NCI-H1694 treated with DMSO at 0.1 percent for 48 hours (cell line): ENCODE data around the gene DPP7.

ENCODE experiments used
- DNase-seq: peaks from one replicate; lab custom pipeline; 2025; lab: John Stamatoyannopoulos, UW

Gene DPP7

DNA sequence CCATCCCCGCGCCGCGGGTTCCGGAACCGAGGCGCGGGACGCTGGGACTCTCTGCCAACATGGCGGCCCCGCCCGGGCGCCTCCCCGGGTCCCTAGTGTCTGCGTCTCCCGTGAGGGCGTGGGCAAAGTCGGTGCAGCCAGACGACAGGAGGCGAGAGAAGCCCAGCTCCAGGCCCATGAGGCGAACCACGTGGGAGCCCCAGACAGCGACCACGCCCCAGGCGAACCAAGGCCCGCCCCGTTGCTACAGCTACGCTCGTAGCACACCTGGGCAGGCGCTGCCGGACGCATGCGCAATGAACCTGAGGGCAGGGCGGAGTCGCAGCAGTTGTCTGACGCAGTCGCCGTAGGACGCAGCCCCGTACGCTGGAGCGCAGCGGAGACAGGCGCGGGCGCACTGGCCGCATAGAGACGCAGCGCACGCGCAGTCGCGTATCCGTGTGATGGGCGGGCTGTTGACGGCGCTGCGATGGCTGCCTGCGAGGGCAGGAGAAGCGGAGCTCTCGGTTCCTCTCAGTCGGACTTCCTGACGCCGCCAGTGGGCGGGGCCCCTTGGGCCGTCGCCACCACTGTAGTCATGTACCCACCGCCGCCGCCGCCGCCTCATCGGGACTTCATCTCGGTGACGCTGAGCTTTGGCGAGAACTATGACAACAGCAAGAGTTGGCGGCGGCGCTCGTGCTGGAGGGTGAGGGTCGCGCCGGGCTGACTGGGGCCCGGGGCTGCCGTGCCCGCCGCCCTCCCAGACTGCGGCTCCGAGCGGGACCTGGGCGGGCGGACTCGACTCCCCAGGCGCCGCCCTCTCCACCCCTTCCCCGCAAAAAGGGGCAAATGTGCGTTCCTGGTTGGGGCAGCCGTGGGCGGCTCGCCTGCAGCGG lies 27.8 kb downstream of the DPP7 start, which contains the start of gene MAN1B1:
TSS of gene MAN1B1 (plus strand) at position 455 of the 878 bp plus-strand sequence. CDS start at position 470, 15 bp downstream.
- peak; percentile 93 for DNase-seq

- no peak for DNase-seq
These were observed 28.5 kb downstream of the DPP7 start for GRCh38 chr9:137085920-137086530.

DNA sequence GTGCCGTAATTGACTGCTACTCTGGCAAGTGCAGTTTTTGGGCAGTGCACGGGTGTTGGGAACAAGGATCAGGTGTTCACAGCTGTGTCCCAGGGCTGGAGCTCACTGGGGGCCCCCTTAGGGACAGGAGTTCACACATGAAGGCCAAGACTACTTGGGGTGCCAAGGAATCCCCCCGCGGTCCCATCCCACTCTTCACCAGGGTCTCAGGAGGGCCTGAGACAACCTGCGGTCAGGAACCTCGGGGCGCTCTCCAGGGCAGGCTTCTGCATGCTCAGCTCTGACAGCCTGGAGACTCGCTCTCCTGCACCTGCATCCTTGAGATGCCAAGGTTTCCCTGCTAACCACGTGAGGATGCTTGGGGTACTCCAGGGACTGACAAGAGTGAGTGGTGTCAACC lies 30.0 kb downstream of the DPP7 start:
- no peak for DNase-seq

DNA sequence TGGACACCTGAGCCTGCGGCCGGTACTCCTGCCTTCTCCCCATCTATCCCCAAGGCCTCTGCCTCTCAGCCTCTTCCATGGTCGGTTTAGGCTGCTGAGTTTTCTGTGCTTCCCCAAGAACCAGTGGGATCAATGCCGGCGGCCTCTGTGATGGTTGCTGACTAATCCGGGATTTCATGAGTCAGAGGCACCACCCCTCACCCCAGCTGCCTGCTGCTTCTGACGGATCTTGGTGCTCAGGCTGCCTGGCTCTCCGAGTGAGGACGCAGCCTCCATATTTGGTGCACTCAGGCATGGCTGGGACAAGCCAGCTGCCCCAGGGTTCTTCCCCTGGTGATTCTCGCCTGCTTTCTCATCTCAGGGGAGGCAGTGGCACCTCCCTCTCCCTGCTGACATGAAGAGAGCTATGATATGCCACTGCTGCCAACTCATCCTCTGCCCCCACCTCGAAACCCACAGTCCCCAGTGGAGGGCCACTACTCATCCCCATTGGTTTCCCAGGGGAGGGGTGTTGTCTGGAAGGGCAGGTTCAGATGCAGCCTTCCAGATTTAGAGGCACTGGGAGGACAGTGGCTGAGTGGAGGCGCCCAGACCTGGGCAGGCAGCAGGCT lies 31.0 kb downstream of the DPP7 start:
- DNase-seq = no peak

DNA sequence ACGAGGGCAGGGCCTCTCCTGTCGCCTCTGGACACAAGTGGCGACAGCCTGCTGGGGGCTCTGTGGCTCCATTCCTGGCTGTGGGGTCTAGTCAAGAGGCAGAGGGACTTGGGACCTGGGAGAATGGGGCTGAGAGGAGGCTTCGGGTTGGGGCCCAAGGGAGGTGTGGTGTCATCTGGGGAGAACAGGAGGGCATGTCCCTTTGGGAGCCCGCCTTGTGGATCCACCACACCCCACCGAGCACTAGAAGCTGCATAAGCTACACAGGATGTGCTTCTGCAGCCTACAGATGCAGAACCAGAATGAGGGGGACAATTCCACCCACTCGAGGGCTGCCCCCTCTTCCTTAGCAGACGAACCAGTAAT lies 31.6 kb downstream of the DPP7 start:
- no peak for DNase-seq

DNA sequence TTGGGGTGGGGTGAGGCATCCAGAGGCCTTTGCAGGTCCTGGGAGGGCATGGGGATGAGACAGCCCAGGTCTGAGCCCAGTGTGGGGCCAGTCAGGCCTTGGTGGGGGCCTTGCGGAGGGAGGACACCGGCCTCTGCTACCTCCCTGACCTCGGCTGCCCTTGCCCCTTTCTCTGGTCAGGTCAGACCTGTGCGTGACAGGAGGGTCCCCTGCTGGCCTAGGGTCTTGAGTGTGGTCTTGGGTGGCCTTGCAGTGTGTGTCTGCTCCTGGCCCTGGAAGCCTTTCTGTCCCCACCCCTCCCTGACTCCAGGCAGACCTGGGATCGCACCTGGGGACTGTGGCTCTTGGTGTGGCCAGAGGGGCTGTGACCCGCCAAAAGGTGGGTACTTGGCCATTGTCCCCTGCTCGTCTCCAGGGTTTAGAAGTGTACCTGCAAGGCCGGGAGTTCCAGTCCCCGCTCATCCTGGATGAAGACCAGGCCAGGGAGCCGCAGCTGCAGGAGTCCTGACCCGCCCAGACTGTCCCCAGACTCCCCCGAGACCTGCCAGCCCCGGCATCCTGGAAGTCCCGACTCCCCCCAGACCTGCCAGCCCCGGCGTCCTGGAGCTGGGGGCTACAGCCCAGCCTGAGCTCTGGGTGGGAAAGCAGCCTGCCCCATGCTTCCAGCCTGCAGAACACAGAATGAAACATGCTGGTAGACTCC lies 32.2 kb downstream of the DPP7 start:
- DNase-seq = no peak

DNA sequence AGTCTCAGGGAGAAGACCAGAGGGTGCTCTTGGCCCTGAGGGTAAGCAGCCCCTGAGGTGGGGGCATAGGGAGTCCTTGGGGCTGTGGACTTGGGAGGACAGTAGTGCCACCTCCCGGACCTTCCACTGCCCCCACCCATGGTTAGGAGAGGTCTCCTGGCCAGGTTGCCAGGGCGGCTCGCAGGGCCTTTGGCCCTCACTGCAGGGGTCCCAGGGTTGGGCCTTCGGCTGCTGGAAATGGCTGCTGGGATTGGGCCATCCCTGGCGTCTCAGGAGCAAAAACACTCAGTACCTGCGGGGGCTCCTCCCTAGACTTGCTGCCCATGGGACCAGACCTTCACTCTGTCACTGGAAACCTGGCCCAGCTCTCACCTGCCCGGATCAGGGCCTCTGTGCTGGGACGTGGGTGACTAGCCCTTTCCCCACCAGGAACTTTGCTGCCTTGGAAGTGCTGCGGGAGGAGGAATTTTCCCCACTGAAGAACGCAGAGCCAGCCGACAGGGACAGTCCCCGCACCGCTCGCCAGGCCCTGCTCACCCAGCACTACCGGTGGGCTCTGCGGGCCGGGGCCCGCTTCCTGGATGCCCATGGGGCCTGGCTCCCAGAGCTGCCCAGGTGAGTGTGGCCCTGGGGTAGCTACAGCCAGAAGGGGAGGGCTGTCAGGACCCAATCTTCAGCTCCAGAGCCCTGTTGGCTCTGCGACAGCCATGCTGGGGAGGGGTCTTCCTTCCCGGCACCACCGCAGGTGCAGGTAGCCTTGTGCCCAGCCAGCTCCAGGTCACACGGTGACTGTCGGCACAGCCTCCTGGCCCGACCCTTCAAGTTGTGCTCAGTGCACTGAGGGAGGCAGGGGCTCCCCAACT lies 34.0 kb downstream of the DPP7 start:
- no peak for DNase-seq

- DNase-seq = no peak
These were observed 35.1 kb downstream of the DPP7 start for GRCh38 chr9:137079401-137079787.

DNA sequence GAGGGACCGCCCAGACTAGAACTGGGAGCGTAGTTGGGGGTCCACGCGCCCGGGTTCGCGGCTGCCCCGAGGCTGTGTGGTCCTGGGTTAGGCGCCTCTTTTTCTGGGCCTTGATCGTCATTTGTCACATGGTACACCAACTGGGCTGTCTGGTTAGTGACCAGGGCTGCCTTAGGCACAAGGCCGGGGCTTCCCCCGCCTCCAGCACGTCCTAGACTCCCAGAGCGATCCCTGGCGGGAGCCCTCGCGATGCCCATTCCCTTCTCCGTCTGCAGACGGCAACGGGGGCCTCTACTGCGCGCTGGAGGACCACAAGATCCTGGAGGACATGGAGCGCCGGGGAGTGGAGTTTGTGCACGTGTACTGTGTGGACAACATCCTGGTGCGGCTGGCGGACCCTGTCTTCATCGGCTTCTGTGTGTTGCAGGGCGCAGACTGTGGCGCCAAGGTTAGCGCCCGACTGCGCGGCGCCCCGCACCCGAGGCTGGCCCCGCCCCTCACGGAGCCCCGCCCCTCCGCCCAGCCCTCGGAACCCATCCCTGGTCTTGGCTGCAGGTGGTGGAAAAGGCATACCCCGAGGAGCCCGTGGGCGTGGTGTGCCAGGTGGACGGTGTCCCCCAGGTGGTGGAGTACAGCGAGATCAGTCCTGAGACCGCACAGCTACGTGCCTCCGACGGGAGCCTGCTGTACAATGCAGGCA lies 35.7 kb downstream of the DPP7 start:
- DNase-seq = no peak

GRCh38 chr9:137077758-137078693 lies 36.5 kb downstream of the DPP7 start:
- DNase-seq = no peak

GRCh38 chr9:137077010-137077747 lies 37.4 kb downstream of the DPP7 start, which contains the start of gene UAP1L1:
UAP1L1 (plus strand) TSS chr9:137077517; CDS start chr9:137077533, 16 bp downstream.
- DNase-seq = no peak

DNA sequence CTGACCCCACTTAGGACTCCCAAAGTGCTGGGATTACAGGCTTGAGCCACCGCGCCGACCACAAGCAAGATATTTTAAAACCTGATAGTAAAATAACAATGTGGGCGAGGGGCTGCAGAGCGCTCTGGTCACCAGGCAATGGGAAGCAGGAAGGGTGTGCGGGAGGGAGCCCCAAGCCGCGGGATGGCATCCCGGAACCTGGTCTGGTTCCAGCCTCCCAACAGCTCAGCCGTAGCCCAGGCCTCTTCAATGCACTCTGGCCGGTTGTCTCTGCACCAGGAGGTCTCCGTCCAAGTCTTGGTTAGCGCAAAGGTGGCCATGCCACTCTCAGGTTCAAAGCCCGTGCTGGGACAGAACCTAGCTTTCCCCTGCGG lies 37.9 kb downstream of the DPP7 start:
- no peak for DNase-seq

DNA sequence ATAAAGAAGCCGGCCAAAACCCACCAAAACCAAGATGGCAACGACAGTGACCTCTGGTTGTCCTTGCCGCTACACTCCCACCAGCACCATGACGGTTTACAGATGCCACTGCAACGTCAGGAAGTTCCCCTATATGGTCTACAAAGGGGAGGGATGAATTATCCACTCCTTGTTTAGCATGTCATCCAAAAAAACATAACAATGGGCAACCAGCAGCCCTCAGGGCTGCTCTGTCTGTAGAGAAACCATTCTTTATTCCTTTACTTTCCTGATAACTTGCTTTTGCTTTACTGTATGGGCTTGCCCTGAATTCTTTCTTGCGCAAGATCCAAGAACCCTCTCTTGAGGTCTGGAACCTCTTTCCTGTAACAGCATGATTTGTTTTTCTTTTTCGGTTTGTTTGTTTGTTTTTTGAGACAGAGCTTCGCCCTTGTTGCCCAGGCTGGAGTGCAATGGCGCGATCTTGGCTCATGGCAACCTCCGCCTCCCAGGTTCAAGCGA lies 39.2 kb downstream of the DPP7 start:
- DNase-seq = no peak

- DNase-seq = no peak
These were observed 39.8 kb downstream of the DPP7 start for GRCh38 chr9:137074657-137075274.

DNA sequence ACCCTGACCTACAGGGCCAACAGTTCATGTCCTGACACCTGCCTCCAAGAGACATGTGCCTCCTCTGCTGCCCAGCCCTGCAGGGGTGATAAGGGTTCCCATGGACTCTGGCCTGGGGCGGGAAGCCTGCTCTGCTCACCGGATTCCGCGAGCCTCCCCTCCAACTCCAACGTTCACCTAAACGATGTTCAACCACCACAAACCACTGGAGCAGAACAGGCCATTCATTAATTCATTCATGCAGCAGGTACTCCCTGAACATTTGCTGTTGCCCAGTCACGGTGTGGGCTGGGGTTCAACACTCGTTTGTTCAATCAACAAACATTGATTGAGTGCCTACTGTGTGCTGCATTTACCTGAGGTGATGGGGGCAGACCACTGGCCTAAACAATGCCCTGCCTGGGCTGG lies 40.5 kb downstream of the DPP7 start:
- no peak for DNase-seq

- no peak for DNase-seq
These were observed 43.3 kb downstream of the DPP7 start for GRCh38 chr9:137071282-137071681.

- DNase-seq = no peak
These were observed 43.6 kb downstream of the DPP7 start for GRCh38 chr9:137070906-137071275.

DNA sequence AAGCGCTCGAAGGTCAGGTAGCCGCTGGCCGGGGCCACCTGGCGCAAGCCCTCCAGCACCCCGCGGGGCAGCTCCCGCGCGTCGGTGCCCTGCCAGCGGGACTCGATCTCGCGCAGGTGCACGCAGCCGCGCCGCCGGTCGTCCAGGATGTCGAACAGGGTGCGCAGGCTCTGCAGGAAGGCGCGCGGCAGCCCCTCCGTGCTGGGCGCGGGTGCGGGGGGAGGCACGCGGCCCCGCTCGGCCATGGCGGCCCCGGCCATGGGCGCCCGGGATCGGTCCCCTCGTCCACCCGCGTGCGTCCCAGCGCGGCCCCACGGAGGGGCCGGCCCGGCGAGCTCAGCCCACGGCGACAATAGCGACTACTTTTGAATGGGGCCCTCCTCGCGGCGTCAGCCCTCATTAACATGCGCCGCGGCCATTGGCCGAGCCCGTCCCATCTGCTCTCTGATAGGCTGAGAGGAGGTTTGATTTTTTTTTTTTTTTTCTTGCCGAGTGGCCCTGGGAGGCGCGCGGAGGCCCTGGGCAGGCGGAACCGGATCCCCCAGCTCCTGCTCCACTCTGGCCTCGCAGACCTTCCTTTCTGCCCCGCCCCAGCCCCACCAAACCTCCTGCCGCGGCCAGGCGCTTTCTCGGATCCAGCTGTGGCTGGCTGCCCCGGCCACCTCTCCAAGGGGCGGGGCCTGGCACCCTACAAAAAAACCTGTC lies 44.2 kb downstream of the DPP7 start, which contains the start of gene SAPCD2:
TSS of gene SAPCD2 (minus strand) at position 357 of the 705 bp plus-strand sequence. CDS start at position 260, 97 bp downstream.
- DNase-seq = peak; percentile 69
